Measurements from ENCODE around the gene CAPN13.
"Not testable (repeated sequence)": the region's sequence is repeated elsewhere in the genome, so short reads cannot be mapped to it uniquely, and the experiment has no call there.

Gene CAPN13

GRCh38 chr2:30702694-30703093 lies 104.6 kb downstream of the CAPN13 start:
- no peak for DNase-seq

- DNase-seq = no peak
Measured at GRCh38 chr2:30701782-30702181, 105.5 kb downstream of the CAPN13 start.

- DNase-seq = not testable (repeated sequence)
Measured at GRCh38 chr2:30697242-30698103, 109.8 kb downstream of the CAPN13 start.

GRCh38 chr2:30695749-30696148 lies 111.5 kb downstream of the CAPN13 start:
- DNase-seq = no peak

GRCh38 chr2:30694286-30695055 lies 112.8 kb downstream of the CAPN13 start:
- no peak for DNase-seq

DNA sequence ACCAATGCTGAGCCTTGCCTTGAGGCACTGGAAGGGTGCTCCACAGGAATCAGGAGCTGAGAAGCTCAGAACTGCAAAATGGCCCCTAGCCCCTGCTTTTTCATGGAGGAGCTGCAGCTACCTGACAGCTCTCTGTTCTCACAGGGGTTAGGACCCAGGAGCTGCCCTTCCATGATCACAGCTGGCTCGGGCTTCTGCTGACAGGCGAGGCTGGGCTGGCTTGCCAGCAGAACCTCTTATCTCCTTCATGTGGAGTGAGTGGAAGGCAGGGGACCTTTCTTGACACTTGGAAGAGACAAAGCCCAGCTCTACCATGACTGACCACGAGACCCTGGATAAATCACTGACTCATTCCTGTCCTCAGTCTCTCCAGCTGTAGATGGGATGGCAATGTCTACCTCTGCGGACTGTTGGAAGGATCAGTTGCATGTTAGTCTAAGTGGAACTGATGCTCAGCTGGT lies 113.4 kb downstream of the CAPN13 start:
- DNase-seq = no peak

- no peak for DNase-seq
Measured at GRCh38 chr2:30692829-30693275, 114.4 kb downstream of the CAPN13 start.

DNA sequence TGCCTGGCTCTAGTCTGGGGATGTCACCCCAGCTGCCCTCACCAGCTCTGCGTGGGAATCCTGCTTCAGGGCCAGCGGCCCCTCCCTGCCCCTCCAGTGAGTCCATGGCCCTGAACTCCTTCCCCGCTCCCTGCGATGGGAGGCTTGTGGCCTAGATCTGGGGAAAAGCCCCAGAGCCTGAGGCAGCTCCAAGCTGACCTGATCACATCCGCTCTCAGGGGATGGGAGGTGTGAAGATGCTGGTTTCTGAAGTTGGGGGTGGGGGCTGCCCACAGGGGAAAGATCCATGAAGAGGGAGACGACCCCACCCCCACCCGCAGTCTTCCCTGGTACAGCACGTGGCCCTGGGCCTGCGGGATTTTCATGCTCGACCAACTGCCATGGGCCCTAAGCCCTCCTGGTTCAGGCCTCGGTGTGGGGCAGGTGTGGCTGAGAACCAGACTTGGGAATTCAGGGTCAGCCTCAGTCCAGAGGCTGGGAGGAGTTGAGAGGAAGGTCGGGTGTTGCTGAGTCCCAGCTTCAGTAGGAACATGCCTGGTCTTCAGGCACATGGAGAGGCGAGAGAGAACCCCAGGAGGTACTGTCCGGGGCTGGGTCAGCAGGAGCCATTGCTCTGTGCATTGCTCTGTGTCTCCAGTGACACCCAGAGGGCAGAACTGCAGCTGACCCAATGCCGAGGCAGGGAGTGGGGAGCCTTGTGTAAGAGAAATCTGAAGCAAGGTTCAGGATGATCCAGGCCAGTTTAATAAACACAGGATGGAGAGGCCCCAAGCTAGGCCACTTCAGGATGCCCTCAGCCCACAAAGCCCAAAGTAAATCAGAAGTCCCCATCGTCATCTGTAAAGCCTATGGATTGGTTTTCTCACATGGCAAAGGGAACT lies 115.1 kb downstream of the CAPN13 start:
- DNase-seq = no peak

DNA sequence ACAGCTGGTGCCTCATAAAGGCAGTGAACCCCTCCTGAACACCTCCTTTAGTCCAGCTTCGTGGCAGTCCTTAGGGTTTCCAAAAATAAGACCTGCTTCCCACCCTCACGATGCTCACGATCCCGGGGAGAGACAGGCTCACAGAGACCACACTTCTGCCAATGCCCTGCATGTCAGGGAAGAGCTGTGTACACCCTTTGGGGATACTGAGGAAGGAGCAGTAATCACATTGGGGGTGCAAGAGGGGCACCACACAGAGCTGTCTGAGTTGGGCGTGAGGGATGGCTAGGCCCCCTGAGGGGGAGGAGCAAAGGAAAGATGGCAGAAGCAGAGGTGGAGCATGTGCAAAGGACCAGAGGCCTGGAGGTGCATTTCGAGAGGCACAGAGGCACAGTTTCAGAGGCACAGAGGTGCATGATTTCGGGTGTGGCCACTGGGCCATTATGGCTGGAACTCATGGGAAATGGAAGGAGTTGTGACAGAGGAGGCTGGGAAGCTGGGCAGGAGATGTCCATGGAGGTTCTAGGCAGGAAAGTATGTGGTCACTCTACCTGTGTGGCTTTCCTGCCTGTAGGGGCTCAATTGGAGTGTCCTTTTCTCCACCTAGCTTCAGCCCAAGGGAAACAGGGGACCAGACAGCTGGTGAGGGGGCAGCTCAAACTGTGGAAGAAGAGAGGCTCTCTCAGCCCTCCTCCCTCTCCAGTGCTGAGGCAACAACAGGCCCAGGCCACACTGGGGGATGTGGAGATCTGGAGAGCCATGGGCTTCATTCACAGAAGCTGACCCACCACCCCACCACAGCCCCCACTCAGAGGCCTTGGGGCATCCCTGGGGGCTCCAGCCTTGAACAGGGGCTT lies 115.9 kb downstream of the CAPN13 start:
- no peak for DNase-seq

- DNase-seq = no peak
Measured at GRCh38 chr2:30690126-30690561, 117.1 kb downstream of the CAPN13 start.

DNA sequence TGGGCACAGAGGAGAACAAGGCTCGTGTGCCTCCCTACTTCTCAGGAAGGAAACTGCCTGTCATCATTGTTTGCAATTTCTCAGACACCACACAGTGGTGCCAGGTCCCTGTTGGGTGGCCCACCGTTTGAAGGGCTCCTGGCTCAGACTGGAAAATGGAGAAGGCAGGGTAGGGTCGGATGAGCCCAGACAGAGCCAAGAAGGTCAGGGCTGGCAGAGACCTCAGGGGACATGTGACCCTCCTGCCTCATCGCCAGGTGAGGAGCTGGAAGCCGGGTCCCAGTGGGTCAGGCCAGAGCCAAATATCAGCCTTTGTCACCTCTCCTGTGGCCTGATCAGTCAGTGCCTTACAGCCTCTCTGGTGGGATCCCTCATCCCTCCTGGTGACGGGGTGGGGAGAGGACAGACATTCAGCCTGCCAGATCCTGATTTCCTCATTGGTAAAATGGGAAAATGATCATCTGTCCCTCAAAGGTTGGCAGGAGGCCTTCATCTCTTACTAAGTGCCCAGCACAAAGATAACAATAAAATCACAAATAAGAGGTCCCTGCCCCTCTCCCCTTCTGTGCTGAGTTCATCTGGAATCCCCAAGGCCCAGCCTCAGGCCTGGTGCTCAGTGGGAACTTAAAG lies 117.6 kb downstream of the CAPN13 start:
- no peak for DNase-seq

- DNase-seq = no peak
Measured at GRCh38 chr2:30688956-30689401, 118.3 kb downstream of the CAPN13 start.

DNA sequence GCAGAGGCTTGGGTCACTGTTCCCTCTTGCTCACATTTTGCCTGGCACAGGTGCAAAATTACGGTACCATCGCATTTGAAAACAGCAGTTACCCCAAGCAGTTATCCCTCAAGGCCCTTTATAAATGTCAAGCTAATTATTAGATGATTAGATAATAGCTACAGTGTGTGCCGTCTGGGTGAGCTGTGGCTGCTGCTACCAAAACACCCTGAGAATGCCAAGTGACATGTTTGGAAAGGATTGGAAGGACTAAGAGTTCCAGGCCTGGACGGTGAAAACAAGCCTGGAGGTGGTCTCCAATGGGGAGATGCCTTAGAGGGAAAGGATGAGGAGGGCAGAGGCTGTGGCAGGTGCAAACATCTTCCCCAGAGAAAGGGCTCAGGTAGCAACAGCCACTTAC lies 120.6 kb downstream of the CAPN13 start:
- DNase-seq = no peak

DNA sequence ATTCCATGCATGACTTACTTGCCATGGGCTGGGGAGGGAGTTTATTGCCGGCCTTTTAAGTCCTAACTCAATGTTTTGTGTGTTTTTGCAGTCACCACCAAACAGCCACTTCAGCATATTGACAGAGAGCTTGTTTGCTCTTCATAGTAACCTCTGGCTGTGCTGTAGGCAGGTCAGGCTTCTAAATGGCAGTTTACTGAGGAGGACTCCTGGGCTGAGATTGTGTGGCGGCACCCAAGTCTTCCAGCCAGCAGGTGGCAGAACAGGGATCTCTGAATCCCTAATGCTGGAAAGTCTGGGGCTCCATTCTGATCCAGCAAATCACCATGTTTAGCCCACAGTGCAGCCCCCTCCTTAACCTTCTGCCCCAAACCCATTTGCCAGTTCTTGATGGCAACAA lies 121.2 kb downstream of the CAPN13 start:
- no peak for DNase-seq

GRCh38 chr2:30684996-30685395 lies 122.2 kb downstream of the CAPN13 start:
- DNase-seq = no peak

- DNase-seq = no peak
Measured at GRCh38 chr2:30684516-30684915, 122.7 kb downstream of the CAPN13 start.

DNA sequence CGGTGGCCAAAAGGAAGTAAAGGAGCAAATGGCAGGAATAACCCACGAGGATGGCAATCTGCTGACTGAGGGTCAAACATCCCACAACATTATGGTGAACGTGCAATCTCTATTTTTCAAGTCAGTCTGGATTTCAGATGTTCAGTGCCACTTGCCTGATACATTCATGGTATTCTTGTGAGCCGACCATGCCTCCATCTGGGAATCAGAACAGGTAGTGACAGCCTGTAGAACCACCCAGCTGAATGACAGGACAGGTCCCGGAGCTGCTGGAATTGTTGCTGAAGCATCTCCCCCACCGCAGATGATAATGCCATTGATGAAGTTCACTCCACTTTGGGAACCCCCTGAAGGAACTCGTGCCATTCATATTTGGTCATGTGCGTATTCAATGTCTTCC lies 123.2 kb downstream of the CAPN13 start:
- DNase-seq = no peak

DNA sequence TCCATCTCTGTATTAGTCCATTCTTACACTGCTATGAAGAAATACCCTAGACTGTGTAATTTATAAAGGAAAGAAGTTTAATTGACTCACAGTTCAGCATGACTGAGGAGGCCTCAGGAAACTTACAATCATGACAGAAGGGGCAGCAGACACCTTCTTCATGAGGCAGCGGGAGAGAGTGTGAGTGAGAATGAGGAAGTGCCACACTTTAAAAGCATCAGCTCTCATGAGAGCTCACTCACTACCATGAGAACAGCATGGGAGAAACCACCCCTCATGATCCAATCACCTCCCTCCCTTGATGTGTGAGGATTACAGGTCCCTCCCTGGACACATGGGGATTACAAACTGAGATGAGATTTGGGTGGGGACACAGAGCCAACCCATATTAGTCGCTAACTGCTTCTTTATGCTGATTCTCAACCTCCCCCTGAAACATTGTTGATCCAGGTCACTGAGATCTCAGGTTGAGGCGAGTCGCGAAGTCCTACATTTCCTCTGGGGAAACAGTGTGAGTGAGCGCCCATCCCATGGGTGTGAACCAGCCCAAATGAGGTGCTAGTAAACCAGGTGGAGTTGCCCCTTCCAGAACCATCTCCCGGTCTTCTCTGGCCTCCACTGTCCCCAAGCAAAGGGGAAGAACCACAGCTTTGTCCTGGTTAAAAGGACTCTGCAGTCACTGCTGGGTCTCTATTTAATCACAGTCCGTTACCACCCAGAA lies 123.8 kb downstream of the CAPN13 start:
- DNase-seq = no peak

DNA sequence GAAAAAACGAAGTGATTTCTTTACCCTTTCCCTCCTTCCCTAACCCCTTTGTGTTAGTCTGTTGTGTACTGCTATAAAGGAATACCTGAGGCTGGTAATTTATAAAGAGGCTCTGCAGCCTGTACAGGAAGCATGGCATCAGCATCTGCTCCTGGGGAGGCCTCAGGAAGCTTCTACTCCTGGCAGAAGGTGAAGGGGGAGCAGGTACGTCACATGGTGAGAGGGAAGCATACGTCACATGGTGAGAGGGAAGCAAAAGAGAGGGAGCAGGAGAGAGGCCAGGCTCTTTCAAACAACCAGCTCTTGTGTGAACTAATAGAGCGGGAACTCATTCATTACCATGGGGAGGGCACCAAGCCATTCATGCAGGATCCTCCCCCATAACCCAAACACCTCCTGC lies 126.2 kb downstream of the CAPN13 start:
- no peak for DNase-seq

DNA sequence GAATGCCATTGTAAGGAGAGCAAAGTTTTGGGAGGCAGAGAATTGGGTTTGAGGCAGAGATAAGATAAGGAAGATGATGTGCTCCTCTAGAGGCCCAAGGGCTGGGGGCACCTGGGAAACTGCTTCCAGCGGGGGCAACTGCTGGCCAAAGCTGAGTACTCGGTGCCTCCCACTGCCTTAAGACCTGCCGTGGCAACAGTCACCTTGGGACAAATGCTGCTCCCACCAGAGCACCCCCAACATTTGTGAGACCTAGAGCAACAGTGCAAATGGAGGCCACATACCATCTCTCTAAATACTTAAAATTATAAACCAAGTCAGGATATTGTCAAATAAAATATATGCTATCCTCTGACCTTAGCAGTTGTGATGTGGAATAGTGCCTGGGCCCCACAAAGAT lies 127.1 kb downstream of the CAPN13 start:
- DNase-seq = no peak
